Measurements from ENCODE around the gene MCOLN1. TPM values are rescaled to one million over a fixed set of nuclear protein-coding genes. Genes with fewer than 3 reads are reported as not detected.
A peak's percentile ranks its signal among the peaks of the same experiment; 100 is the strongest.

MCOLN1 gene
- total and polyA plus RNA-seq, 2 of the 8 experiments (the other 6 are each of a cell fraction or from before 2014, with no cell fraction given): 19.1 to 40.0 TPM

- TF ChIP-seq ATF2 (IDR thresholded peaks at IDR 0.05; ENCODE audit: low read length) (no peak), SP4 (IDR thresholded peaks at IDR 0.05; ENCODE audit: low read length) (peak; percentile 99), RFX5 (IDR thresholded peaks at IDR 0.05; ENCODE audit: borderline replicate concordance, low read depth, low read length) (no peak), CBX8 (IDR thresholded peaks at IDR 0.05; ENCODE audit: borderline replicate concordance, low read depth, low read length) (no peak), EP300 (IDR thresholded peaks at IDR 0.05; ENCODE audit: borderline replicate concordance in 1 of 2, low read depth in 2 of 2, low read length in 2 of 2) (peak; percentile 58 to 78), EGR1 (IDR thresholded peaks at IDR 0.05; ENCODE audit: borderline replicate concordance, low read depth, low read length) (peak; percentile 81), BACH1 (IDR thresholded peaks at IDR 0.05; ENCODE audit: low read length) (no peak), CTBP2 (IDR thresholded peaks at IDR 0.05; ENCODE audit: borderline replicate concordance, insufficient read depth, insufficient read length, low read length) (no peak), NANOG (IDR thresholded peaks at IDR 0.05; ENCODE audit: insufficient read depth, low read depth, low read length, poor library complexity, severe bottlenecking) (peak; percentile 37), TAF7 (optimal IDR thresholded peaks at IDR 0.05; ENCODE audit: borderline replicate concordance, low read depth, low read length) (no peak), EZH2 (IDR thresholded peaks at IDR 0.05; ENCODE audit: low read depth, low read length, severe bottlenecking) (no peak), KDM5A (IDR thresholded peaks at IDR 0.05; ENCODE audit: low read length) (peak; percentile 76; the same call in 1 of the 2 replicates), SAP30 (IDR thresholded peaks at IDR 0.05; ENCODE audit: insufficient read depth, insufficient replicate concordance, low read length) (peak; percentile 26), CREB1 (IDR thresholded peaks at IDR 0.05) (peak; percentile 85), KDM4A (IDR thresholded peaks at IDR 0.05; ENCODE audit: low read depth, low read length, severe bottlenecking) (peak; percentile 81), FOSL1 (IDR thresholded peaks at IDR 0.05; ENCODE audit: insufficient read depth, low read depth, low read length) (peak; percentile 99), ASH2L (IDR thresholded peaks at IDR 0.05; ENCODE audit: low read length) (peak; percentile 34), BCL11A (IDR thresholded peaks at IDR 0.05; ENCODE audit: low read depth in 2 of 2, low read length in 2 of 2) (no peak), SP2 (IDR thresholded peaks at IDR 0.05; ENCODE audit: low read length) (no peak), JUN (IDR thresholded peaks at IDR 0.05; ENCODE audit: low read depth, low read length) (no peak), BRCA1 (IDR thresholded peaks at IDR 0.05; ENCODE audit: low read depth, low read length) (no peak), ZNF274 (IDR thresholded peaks at IDR 0.05; ENCODE audit: borderline replicate concordance, extremely low read depth, low read length) (no peak)
Observed at GRCh38 chr19:7522072-7522922, at the start of gene MCOLN1 (continued).
